ES-I3 (cell line): ENCODE results near the gene TMPRSS9.

Source experiments
- H3K36me3 ChIP-seq: 2 replicates; pipeline ENCODE4 v1.6.1; 2013; ENCODE audit warnings: mild to moderate bottlenecking, low read length, control low read depth, moderate library complexity; ENCODE audit not compliant: insufficient read depth
- H3K4me1 ChIP-seq: 2 replicates; pipeline ENCODE4 v1.6.1; 2013; ENCODE audit warnings: mild to moderate bottlenecking, control low read depth, low read length; ENCODE audit not compliant: insufficient read depth
- H3K9ac ChIP-seq: 2 replicates; pipeline ENCODE4 v1.6.1; 2013; ENCODE audit warnings: low read depth, mild to moderate bottlenecking, low read length, moderate library complexity
- H3K9me3 ChIP-seq: 2 replicates; pipeline ENCODE4 v1.6.1; 2013; ENCODE audit warnings: mild to moderate bottlenecking, low read length, moderate library complexity; ENCODE audit not compliant: control insufficient read depth, insufficient read depth

Gene TMPRSS9

GRCh38 chr19:2427429-2428320, 67.6 kb downstream of the TMPRSS9 start, which contains the start of gene TIMM13:
TIMM13 (minus strand) TSS chr19:2427586; CDS start chr19:2427533, 53 bp downstream.
- Histone ChIP-seq H3K9ac (peak within 1 kb of the TSS; percentile 98), H3K4me1 (peaks cover 3% of the 10 kb centered on the region; the same call in 1 of the 2 replicates), H3K36me3 (peaks cover 7% of the 10 kb centered on the region; the same call in 1 of the 2 replicates)

GRCh38 chr19:2428321-2428690, 68.2 kb downstream of the TMPRSS9 start:
- Histone ChIP-seq H3K9ac (peak overlapping the region; percentile 98), H3K36me3 (peaks cover 7% of the 10 kb centered on the region; the same call in 1 of the 2 replicates)

More at GRCh38 chr19:2427429-2428320, 67.6 kb downstream of the TMPRSS9 start, which contains the start of gene TIMM13:
- no peaks in the 10 kb centered on the region for H3K9me3 ChIP-seq

GRCh38 chr19:2428756-2429711, 69.0 kb downstream of the TMPRSS9 start:
- Histone ChIP-seq H3K4me1 (peaks cover 3% of the 10 kb centered on the region; the same call in 1 of the 2 replicates), H3K9me3 (no peaks in the 10 kb centered on the region), H3K36me3 (peaks cover 7% of the 10 kb centered on the region; the same call in 1 of the 2 replicates), H3K9ac (peak overlapping the region; percentile 98)

More at GRCh38 chr19:2428321-2428690, 68.2 kb downstream of the TMPRSS9 start:
- no peaks in the 10 kb centered on the region for H3K9me3 ChIP-seq
- peaks cover 3% of the 10 kb centered on the region; the same call in 1 of the 2 replicates for H3K4me1 ChIP-seq

- H3K36me3 ChIP-seq = peaks cover 7% of the 10 kb centered on the region; the same call in 1 of the 2 replicates
- no peaks in the 10 kb centered on the region for H3K9me3 ChIP-seq
- peaks cover 3% of the 10 kb centered on the region; the same call in 1 of the 2 replicates for H3K4me1 ChIP-seq
- H3K9ac ChIP-seq = no peak overlapping the region
Observed at GRCh38 chr19:2429917-2430535, 70.0 kb downstream of the TMPRSS9 start.

GRCh38 chr19:2431318-2432055, 71.4 kb downstream of the TMPRSS9 start:
- no peaks in the 10 kb centered on the region for H3K9me3 ChIP-seq

GRCh38 chr19:2432131-2432848, 72.2 kb downstream of the TMPRSS9 start:
- no peaks in the 10 kb centered on the region for H3K9me3 ChIP-seq
- peaks cover 9% of the 10 kb centered on the region; the same call in 1 of the 2 replicates for H3K36me3 ChIP-seq
- no peak overlapping the region for H3K9ac ChIP-seq
- H3K4me1 ChIP-seq = no peaks in the 10 kb centered on the region

More at GRCh38 chr19:2431318-2432055, 71.4 kb downstream of the TMPRSS9 start:
- no peak overlapping the region for H3K9ac ChIP-seq
- no peaks in the 10 kb centered on the region; the same call in 1 of the 2 replicates for H3K4me1 ChIP-seq
- H3K36me3 ChIP-seq = peaks cover 9% of the 10 kb centered on the region; the same call in 1 of the 2 replicates

- H3K9me3 ChIP-seq = no peaks in the 10 kb centered on the region
- no peak overlapping the region for H3K9ac ChIP-seq
- H3K36me3 ChIP-seq = peaks cover 13% of the 10 kb centered on the region
- no peaks in the 10 kb centered on the region for H3K4me1 ChIP-seq
Observed at GRCh38 chr19:2433854-2434253, 73.8 kb downstream of the TMPRSS9 start.

- no peaks in the 10 kb centered on the region for H3K4me1 ChIP-seq
- H3K36me3 ChIP-seq = peaks cover 13% of the 10 kb centered on the region
- H3K9ac ChIP-seq = no peak overlapping the region
- no peaks in the 10 kb centered on the region for H3K9me3 ChIP-seq
Observed at GRCh38 chr19:2434267-2434666, 74.2 kb downstream of the TMPRSS9 start.

- H3K36me3 ChIP-seq = peaks cover 13% of the 10 kb centered on the region
- no peaks in the 10 kb centered on the region for H3K4me1 ChIP-seq
- no peaks in the 10 kb centered on the region for H3K9me3 ChIP-seq
- no peak overlapping the region for H3K9ac ChIP-seq
Observed at GRCh38 chr19:2434721-2435265, 74.7 kb downstream of the TMPRSS9 start.

- Histone ChIP-seq H3K9ac (no peak overlapping the region), H3K36me3 (peaks cover 7% of the 10 kb centered on the region), H3K4me1 (no peaks in the 10 kb centered on the region), H3K9me3 (no peaks in the 10 kb centered on the region)
Observed at GRCh38 chr19:2436384-2436783, 76.3 kb downstream of the TMPRSS9 start.

- Histone ChIP-seq H3K9ac (no peak overlapping the region), H3K36me3 (peaks cover 9% of the 10 kb centered on the region), H3K9me3 (no peaks in the 10 kb centered on the region), H3K4me1 (no peaks in the 10 kb centered on the region)
Observed at GRCh38 chr19:2436926-2437325, 76.9 kb downstream of the TMPRSS9 start.

- no peaks in the 10 kb centered on the region for H3K4me1 ChIP-seq
- H3K9me3 ChIP-seq = no peaks in the 10 kb centered on the region
- peaks cover 10% of the 10 kb centered on the region for H3K36me3 ChIP-seq
- no peak overlapping the region for H3K9ac ChIP-seq
Observed at GRCh38 chr19:2438178-2438577, 78.1 kb downstream of the TMPRSS9 start.
